Measurements from ENCODE around the gene RHOBTB1. TPM values are rescaled to one million over a fixed set of nuclear protein-coding genes. Genes with fewer than 3 reads are reported as not detected.

The RHOBTB1 gene
- total and polyA plus RNA-seq, 2 experiments from 2014 or later, result 4.6 to 13.2 TPM

DNA sequence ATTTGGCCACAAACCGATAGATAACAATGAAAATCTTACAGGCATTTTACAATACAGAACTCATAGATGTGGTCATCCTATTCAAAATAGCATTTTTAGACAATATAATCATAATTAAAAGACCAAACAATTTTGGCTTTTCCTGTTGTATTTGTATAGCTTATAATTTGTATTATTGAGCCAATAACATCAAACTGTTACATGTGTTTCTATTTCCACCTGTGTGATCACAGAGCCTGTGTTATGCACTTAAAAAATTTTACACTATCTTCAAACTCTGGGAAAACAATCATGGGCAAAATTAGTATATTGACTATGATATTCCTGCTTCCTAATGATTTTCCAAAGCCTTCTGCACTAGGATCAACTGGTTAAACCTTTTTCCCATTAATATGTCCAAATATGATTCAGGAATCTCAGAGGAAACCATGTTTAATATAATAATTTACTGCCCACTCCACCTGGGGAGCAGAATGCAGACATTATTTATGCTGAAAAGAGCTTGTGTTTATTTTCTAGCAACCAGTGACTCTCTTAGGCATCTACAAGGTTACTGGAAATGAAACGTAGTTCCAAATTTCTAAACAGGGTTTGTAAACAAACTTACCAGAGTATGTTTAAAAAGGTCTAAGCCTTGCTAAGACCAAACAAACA lies 1.7 kb downstream of the RHOBTB1 start:
- no peak overlapping the region for H3K27ac ChIP-seq (ENCODE audit: low read depth)
- H3K9me2 ChIP-seq (ENCODE audit: insufficient read depth), result no peaks in the 10 kb centered on the region
- H3K4me1 ChIP-seq (ENCODE audit: insufficient read depth), result peaks cover 9% of the 10 kb centered on the region
- H3K4me2 ChIP-seq, result peak overlapping the region; percentile 94
- no peak for TF ChIP-seq EZH2 (IDR thresholded peaks at IDR 0.05; ENCODE audit: low read depth, unreplicated experiment)
- TF ChIP-seq, protein P1, sequence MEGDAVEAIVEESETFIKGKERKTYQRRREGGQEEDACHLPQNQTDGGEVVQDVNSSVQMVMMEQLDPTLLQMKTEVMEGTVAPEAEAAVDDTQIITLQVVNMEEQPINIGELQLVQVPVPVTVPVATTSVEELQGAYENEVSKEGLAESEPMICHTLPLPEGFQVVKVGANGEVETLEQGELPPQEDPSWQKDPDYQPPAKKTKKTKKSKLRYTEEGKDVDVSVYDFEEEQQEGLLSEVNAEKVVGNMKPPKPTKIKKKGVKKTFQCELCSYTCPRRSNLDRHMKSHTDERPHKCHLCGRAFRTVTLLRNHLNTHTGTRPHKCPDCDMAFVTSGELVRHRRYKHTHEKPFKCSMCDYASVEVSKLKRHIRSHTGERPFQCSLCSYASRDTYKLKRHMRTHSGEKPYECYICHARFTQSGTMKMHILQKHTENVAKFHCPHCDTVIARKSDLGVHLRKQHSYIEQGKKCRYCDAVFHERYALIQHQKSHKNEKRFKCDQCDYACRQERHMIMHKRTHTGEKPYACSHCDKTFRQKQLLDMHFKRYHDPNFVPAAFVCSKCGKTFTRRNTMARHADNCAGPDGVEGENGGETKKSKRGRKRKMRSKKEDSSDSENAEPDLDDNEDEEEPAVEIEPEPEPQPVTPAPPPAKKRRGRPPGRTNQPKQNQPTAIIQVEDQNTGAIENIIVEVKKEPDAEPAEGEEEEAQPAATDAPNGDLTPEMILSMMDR (conservative IDR thresholded peaks at IDR 0.05; ENCODE audit: low read depth in 2 of 2), result no peak
- TF ChIP-seq, protein P2, sequence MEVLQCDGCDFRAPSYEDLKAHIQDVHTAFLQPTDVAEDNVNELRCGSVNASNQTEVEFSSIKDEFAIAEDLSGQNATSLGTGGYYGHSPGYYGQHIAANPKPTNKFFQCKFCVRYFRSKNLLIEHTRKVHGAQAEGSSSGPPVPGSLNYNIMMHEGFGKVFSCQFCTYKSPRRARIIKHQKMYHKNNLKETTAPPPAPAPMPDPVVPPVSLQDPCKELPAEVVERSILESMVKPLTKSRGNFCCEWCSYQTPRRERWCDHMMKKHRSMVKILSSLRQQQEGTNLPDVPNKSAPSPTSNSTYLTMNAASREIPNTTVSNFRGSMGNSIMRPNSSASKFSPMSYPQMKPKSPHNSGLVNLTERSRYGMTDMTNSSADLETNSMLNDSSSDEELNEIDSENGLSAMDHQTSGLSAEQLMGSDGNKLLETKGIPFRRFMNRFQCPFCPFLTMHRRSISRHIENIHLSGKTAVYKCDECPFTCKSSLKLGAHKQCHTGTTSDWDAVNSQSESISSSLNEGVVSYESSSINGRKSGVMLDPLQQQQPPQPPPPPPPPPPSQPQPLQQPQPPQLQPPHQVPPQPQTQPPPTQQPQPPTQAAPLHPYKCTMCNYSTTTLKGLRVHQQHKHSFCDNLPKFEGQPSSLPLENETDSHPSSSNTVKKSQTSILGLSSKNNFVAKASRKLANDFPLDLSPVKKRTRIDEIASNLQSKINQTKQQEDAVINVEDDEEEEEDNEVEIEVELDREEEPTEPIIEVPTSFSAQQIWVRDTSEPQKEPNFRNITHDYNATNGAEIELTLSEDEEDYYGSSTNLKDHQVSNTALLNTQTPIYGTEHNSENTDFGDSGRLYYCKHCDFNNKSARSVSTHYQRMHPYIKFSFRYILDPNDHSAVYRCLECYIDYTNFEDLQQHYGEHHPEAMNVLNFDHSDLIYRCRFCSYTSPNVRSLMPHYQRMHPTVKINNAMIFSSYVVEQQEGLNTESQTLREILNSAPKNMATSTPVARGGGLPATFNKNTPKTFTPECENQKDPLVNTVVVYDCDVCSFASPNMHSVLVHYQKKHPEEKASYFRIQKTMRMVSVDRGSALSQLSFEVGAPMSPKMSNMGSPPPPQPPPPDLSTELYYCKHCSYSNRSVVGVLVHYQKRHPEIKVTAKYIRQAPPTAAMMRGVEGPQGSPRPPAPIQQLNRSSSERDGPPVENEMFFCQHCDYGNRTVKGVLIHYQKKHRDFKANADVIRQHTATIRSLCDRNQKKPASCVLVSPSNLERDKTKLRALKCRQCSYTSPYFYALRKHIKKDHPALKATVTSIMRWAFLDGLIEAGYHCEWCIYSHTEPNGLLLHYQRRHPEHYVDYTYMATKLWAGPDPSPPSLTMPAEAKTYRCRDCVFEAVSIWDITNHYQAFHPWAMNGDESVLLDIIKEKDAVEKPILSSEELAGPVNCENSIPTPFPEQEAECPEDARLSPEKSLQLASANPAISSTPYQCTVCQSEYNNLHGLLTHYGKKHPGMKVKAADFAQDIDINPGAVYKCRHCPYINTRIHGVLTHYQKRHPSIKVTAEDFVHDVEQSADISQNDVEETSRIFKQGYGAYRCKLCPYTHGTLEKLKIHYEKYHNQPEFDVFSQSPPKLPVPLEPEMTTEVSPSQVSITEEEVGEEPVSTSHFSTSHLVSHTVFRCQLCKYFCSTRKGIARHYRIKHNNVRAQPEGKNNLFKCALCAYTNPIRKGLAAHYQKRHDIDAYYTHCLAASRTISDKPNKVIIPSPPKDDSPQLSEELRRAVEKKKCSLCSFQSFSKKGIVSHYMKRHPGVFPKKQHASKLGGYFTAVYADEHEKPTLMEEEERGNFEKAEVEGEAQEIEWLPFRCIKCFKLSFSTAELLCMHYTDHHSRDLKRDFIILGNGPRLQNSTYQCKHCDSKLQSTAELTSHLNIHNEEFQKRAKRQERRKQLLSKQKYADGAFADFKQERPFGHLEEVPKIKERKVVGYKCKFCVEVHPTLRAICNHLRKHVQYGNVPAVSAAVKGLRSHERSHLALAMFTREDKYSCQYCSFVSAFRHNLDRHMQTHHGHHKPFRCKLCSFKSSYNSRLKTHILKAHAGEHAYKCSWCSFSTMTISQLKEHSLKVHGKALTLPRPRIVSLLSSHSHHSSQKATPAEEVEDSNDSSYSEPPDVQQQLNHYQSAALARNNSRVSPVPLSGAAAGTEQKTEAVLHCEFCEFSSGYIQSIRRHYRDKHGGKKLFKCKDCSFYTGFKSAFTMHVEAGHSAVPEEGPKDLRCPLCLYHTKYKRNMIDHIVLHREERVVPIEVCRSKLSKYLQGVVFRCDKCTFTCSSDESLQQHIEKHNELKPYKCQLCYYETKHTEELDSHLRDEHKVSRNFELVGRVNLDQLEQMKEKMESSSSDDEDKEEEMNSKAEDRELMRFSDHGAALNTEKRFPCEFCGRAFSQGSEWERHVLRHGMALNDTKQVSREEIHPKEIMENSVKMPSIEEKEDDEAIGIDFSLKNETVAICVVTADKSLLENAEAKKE (CRISPR knock-in tag; IDR thresholded peaks at IDR 0.05), result no peak
- no peak for TF ChIP-seq ZNF331 (CRISPR knock-in tag; IDR thresholded peaks at IDR 0.05; ENCODE audit: low read depth)
- TF ChIP-seq EZH2phosphoT487 (IDR thresholded peaks at IDR 0.05; ENCODE audit: unreplicated experiment), result no peak
- TF ChIP-seq ZNF114 (CRISPR knock-in tag; IDR thresholded peaks at IDR 0.05), result no peak
- no peak for TF ChIP-seq STAT1 (IDR thresholded peaks at IDR 0.05; ENCODE audit: unreplicated experiment)
- TF ChIP-seq NANOG (IDR thresholded peaks at IDR 0.05; ENCODE audit: borderline replicate concordance), result no peak
- TF ChIP-seq, protein P3, sequence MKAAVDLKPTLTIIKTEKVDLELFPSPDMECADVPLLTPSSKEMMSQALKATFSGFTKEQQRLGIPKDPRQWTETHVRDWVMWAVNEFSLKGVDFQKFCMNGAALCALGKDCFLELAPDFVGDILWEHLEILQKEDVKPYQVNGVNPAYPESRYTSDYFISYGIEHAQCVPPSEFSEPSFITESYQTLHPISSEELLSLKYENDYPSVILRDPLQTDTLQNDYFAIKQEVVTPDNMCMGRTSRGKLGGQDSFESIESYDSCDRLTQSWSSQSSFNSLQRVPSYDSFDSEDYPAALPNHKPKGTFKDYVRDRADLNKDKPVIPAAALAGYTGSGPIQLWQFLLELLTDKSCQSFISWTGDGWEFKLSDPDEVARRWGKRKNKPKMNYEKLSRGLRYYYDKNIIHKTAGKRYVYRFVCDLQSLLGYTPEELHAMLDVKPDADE (IDR thresholded peaks at IDR 0.05), result no peak
- no peak for TF ChIP-seq CREB1 (CRISPR knock-in tag; IDR thresholded peaks at IDR 0.05; ENCODE audit: low read depth)
- TF ChIP-seq REST (IDR thresholded peaks at IDR 0.05; ENCODE audit: unreplicated experiment), result no peak
- TF ChIP-seq POLR2AphosphoS5 (IDR thresholded peaks at IDR 0.05; ENCODE audit: low read depth), result no peak
- TF ChIP-seq JUNB (IDR thresholded peaks at IDR 0.05; ENCODE audit: unreplicated experiment), result no peak
- H3K36me3 Mint-ChIP-seq (ENCODE audit: low read depth), result no peaks in the 10 kb centered on the region
- H3K4me1 Mint-ChIP-seq, result peaks cover 19% of the 10 kb centered on the region
- H3K27ac Mint-ChIP-seq, result no peak overlapping the region
- peak overlapping the region; percentile 87; the same call in 2 of the 3 replicates for H3K4me3 Mint-ChIP-seq
- H3K27me3 Mint-ChIP-seq (ENCODE audit: insufficient read depth, low read depth, poor library complexity), result peaks cover 12% of the 10 kb centered on the region
- peak overlapping the region; percentile 94; the same call in 1 of the 2 replicates for H2AFZ ChIP-seq
- no peak for ATAC-seq
- H3K79me2 ChIP-seq (replicated peaks; ENCODE audit: insufficient read depth), result no peaks in the 10 kb centered on the region
- no peaks in the 10 kb centered on the region for H3K36me3 ChIP-seq (ENCODE audit: insufficient read depth)
- no peaks in the 10 kb centered on the region for H3F3A ChIP-seq (replicated peaks; ENCODE audit: low read depth)
- peak overlapping the region; percentile 79 for H3K4me3 ChIP-seq
- no peak for DNase-seq (ENCODE audit: low spot score)
- H3K27me3 ChIP-seq (ENCODE audit: insufficient read depth), result peaks cover 17% of the 10 kb centered on the region
- H3K9me3 Mint-ChIP-seq, result no peaks in the 10 kb centered on the region
- no peaks in the 10 kb centered on the region for H4K20me1 ChIP-seq (replicated peaks; ENCODE audit: insufficient read depth)

Data from GM23338 (cell line).